ENCODE results near the gene PHLDA2. TPM values are rescaled to one million over a fixed set of nuclear protein-coding genes. Genes with fewer than 3 reads are reported as not detected.

Gene PHLDA2
- total and polyA plus RNA-seq, 2 of the 13 experiments (the other 11 are each of a cell fraction or from before 2014, with no cell fraction given) = 0.55 to 0.78 TPM

- TF ChIP-seq HMGXB4 (CRISPR knock-in tag; IDR thresholded peaks at IDR 0.05; ENCODE audit: borderline replicate concordance in 1 of 2, low read depth in 1 of 2) = 0 out of 4 replicates have a peak, but pooled peaks of 1 of the 2 experiments have one; percentile 30
- 0 out of 2 replicates have a peak, but pooled peaks have one; percentile 25 for TF ChIP-seq ZNF547 (CRISPR knock-in tag; IDR thresholded peaks at IDR 0.05)
- no peak for TF ChIP-seq SRSF9 (IDR thresholded peaks at IDR 0.05; ENCODE audit: borderline replicate concordance, insufficient read depth, low read depth, low read length, poor library complexity, severe bottlenecking)
- TF ChIP-seq ARNTL (CRISPR knock-in tag; IDR thresholded peaks at IDR 0.05) = no peak
- no peak for TF ChIP-seq ARNT (IDR thresholded peaks at IDR 0.05)
- TF ChIP-seq KMT2A (CRISPR knock-in tag; IDR thresholded peaks at IDR 0.05) = 0 out of 2 replicates have a peak, but pooled peaks have one; percentile 23
- TF ChIP-seq ZNF282 (IDR thresholded peaks at IDR 0.05; ENCODE audit: partially characterized antibody) = no peak
- 0 out of 2 replicates have a peak, but pooled peaks have one; percentile 27 for TF ChIP-seq IRF2 (CRISPR knock-in tag; IDR thresholded peaks at IDR 0.05)
- no peak for TF ChIP-seq GABPA (IDR thresholded peaks at IDR 0.05; ENCODE audit: low read depth, low read length)
- TF ChIP-seq GABPA (CRISPR knock-in tag; IDR thresholded peaks at IDR 0.05; ENCODE audit: low read depth) = no peak
- no peak for TF ChIP-seq ZNF253 (CRISPR knock-in tag; IDR thresholded peaks at IDR 0.05; ENCODE audit: borderline replicate concordance)
- no peak for TF ChIP-seq ARID2 (CRISPR knock-in tag; IDR thresholded peaks at IDR 0.05; ENCODE audit: borderline replicate concordance)
- no peak for TF ChIP-seq KLF12 (CRISPR knock-in tag; IDR thresholded peaks at IDR 0.05; ENCODE audit: borderline replicate concordance)
- no peak for TF ChIP-seq ZNF777 (CRISPR knock-in tag; IDR thresholded peaks at IDR 0.05)
- no peak for TF ChIP-seq BRF2 (CRISPR knock-in tag; IDR thresholded peaks at IDR 0.05)
- TF ChIP-seq U2AF1 (optimal IDR thresholded peaks at IDR 0.05; ENCODE audit: low read depth, low read length) = no peak
- no peak for TF ChIP-seq ZNF709 (CRISPR knock-in tag; IDR thresholded peaks at IDR 0.05)
- TF ChIP-seq TEAD3 (CRISPR knock-in tag; optimal IDR thresholded peaks at IDR 0.05; ENCODE audit: borderline replicate concordance) = peak; percentile 25
- TF ChIP-seq CEBPZ (IDR thresholded peaks at IDR 0.05; ENCODE audit: low read length) = no peak
- no peak for TF ChIP-seq XRCC5 (optimal IDR thresholded peaks at IDR 0.05; ENCODE audit: low read length)
Observed at GRCh38 chr11:2891326-2892214, 37.6 kb downstream of the PHLDA2 start (continued).

Data from HepG2 (cell line).